ENCODE results near the gene CDK11B. TPM values are rescaled to one million over a fixed set of nuclear protein-coding genes. Genes with fewer than 3 reads are reported as not detected.
"Not testable (repeated sequence)": the region's sequence is repeated elsewhere in the genome, so short reads cannot be mapped to it uniquely, and the experiment has no call there.

Gene CDK11B
- total and polyA plus RNA-seq, 2 of the 8 experiments (the other 6 are each of a cell fraction or from before 2014, with no cell fraction given), result 11.1 to 31.9 TPM

- H3K4ac ChIP-seq (replicated peaks; ENCODE audit: insufficient read length, low read depth, low read length); H2BK15ac ChIP-seq (ENCODE audit: low read length); H4K20me1 ChIP-seq (replicated peaks in 1 of 2; ENCODE audit: control insufficient read depth in 1 of 2, insufficient read depth in 2 of 2, low read length in 2 of 2); H3K27ac ChIP-seq (ENCODE audit: low read depth, low read length); H4K91ac ChIP-seq (replicated peaks; ENCODE audit: insufficient read length, low read length); DNase-seq (ENCODE audit: low read depth in 1 of 2, low spot score in 2 of 2); H3K27me3 ChIP-seq (replicated peaks in 1 of 4; ENCODE audit: control insufficient read depth in 3 of 4, extremely low read depth in 1 of 4, insufficient read depth in 3 of 4, low read length in 3 of 4); H3K9me3 ChIP-seq (ENCODE audit: insufficient read depth in 2 of 2, low read depth in 1 of 2, low read length in 1 of 2); H3K14ac ChIP-seq (ENCODE audit: insufficient read length); H3K56ac ChIP-seq (replicated peaks; ENCODE audit: insufficient read length, low read depth, low read length); H2AK5ac ChIP-seq (ENCODE audit: low read depth, low read length); H2BK12ac ChIP-seq (ENCODE audit: low read depth, low read length); CTCF ChIA-PET (ENCODE audit: partially characterized antibody); H3K9ac ChIP-seq (replicated peaks in 1 of 4; ENCODE audit: extremely low read depth in 1 of 4, low read depth in 3 of 4, low read length in 3 of 4); H4K8ac ChIP-seq (ENCODE audit: extremely low read depth, insufficient read depth, low read length); H3K23ac ChIP-seq (ENCODE audit: insufficient read length); H3K4me2 ChIP-seq (ENCODE audit: insufficient read depth in 1 of 2, low read depth in 2 of 2, low read length in 2 of 2); H3K36me3 ChIP-seq (ENCODE audit: control insufficient read depth in 2 of 4, insufficient read depth in 4 of 4, low read length in 3 of 4); H2BK20ac ChIP-seq (ENCODE audit: low read length); H2BK5ac ChIP-seq (ENCODE audit: low read depth, low read length); H3K79me2 ChIP-seq (ENCODE audit: control insufficient read depth in 1 of 2, insufficient read depth in 2 of 2, low read length in 2 of 2); H3K4me3 ChIP-seq (ENCODE audit: extremely low read depth in 1 of 4, insufficient read depth in 2 of 4, low read depth in 3 of 4, low read length in 4 of 4); H3K4me1 ChIP-seq (replicated peaks in 1 of 4; ENCODE audit: control insufficient read depth in 3 of 4, insufficient read depth in 4 of 4, low read length in 3 of 4); H3K18ac ChIP-seq (ENCODE audit: extremely low read depth, low read length); H3K79me1 ChIP-seq (ENCODE audit: low read depth, low read length); H3K23me2 ChIP-seq (ENCODE audit: low read depth, low read length); FAIRE-seq; H2BK120ac ChIP-seq (replicated peaks; ENCODE audit: low read depth, low read length); H4K5ac ChIP-seq (ENCODE audit: insufficient read length, low read depth, low read length); H2AFZ ChIP-seq (ENCODE audit: low read length): not testable (repeated sequence)
- POLR2A ChIA-PET (ENCODE audit: partially characterized antibody), result interaction anchor here (1.0 kb wide), 1 partner anchor 49 kb away, joined by 3 read pairs; no protein-coding TSS in a partner anchor
- WGBS, 2 experiments (ENCODE audit: extremely low coverage in 1 of 2, insufficient coverage in 1 of 2, insufficient read length in 1 of 2, insufficient replicate concordance in 2 of 2, low coverage in 1 of 2, low lambda C conversion rate in 2 of 2, missing lambda C conversion rate in 1 of 2), result 85% methylated on average over 20 of the region's 26 CpGs; no CpG with 5 or more reads in 1 of the 2 experiments
These were observed 38.8 kb upstream of the CDK11B start for GRCh38 chr1:1697358-1698183.
